GM18868 (cell line): Measurements from ENCODE around the gene TBC1D9B.

ENCODE experiments used
- ATAC-seq: cut with Tn5 transposase; IDR thresholded peaks from one replicate; pipeline ENCODE4 v1.9.1; 2021; ENCODE audit warnings: mild to moderate bottlenecking, moderate library complexity; ENCODE audit not compliant: unreplicated experiment

TBC1D9B gene

GRCh38 chr5:179908528-179908927, 831 bp upstream of the TBC1D9B start:
- ATAC-seq: no peak

GRCh38 chr5:179906795-179907555, 722 bp downstream of the TBC1D9B start:
- ATAC-seq: peak; percentile 12

- no peak for ATAC-seq
These were observed 1.4 kb downstream of the TBC1D9B start for GRCh38 chr5:179906294-179906794.

- no peak for ATAC-seq
These were observed 2.5 kb downstream of the TBC1D9B start for GRCh38 chr5:179905161-179905560.

- ATAC-seq: no peak
These were observed 3.1 kb downstream of the TBC1D9B start for GRCh38 chr5:179904463-179905160.

- ATAC-seq: no peak
These were observed 4.9 kb downstream of the TBC1D9B start for GRCh38 chr5:179902763-179903158.

GRCh38 chr5:179901915-179902762, 5.6 kb downstream of the TBC1D9B start:
- ATAC-seq: no peak

- no peak for ATAC-seq
These were observed 6.2 kb downstream of the TBC1D9B start for GRCh38 chr5:179901462-179901861.

GRCh38 chr5:179900711-179901110, 7.0 kb downstream of the TBC1D9B start:
- ATAC-seq: no peak

GRCh38 chr5:179900206-179900605, 7.5 kb downstream of the TBC1D9B start:
- no peak for ATAC-seq

- ATAC-seq: no peak
These were observed 11.8 kb downstream of the TBC1D9B start for GRCh38 chr5:179895861-179896260.

GRCh38 chr5:179893958-179894895, 13.5 kb downstream of the TBC1D9B start:
- ATAC-seq: no peak

GRCh38 chr5:179893076-179893957, 14.4 kb downstream of the TBC1D9B start:
- no peak for ATAC-seq

- no peak for ATAC-seq
These were observed 15.4 kb downstream of the TBC1D9B start for GRCh38 chr5:179892255-179892654.

GRCh38 chr5:179890751-179891682, 16.7 kb downstream of the TBC1D9B start:
- no peak for ATAC-seq

GRCh38 chr5:179889885-179890284, 17.8 kb downstream of the TBC1D9B start:
- no peak for ATAC-seq

GRCh38 chr5:179887802-179888201, 19.9 kb downstream of the TBC1D9B start:
- ATAC-seq: no peak

- ATAC-seq: no peak
These were observed 20.6 kb downstream of the TBC1D9B start for GRCh38 chr5:179887095-179887494.
